PC-9 (cell line): Measurements from ENCODE around the gene ZBTB7C.

Experiments used
- EZH2 ChIP-seq: fragments of 200-600 bp; sonication (generic); IDR thresholded peaks from 2 replicates; pipeline ENCODE4 v1.8.0; 2017; ENCODE audit warnings: antibody characterized with exemption, low read depth
- TF ChIP-seq, protein P1 (sequence below): fragments of 200-600 bp; sonication (generic); conservative IDR thresholded peaks from 2 replicates; pipeline ENCODE4 v1.6.1; 2017; ENCODE audit warnings: mixed run types, antibody characterized with exemption, mild to moderate bottlenecking, moderate library complexity

GRCh38 chr18:48395646-48396045 lies 13.5 kb downstream of the ZBTB7C start:
- TF ChIP-seq EZH2, result no peak
- TF ChIP-seq, protein P1, sequence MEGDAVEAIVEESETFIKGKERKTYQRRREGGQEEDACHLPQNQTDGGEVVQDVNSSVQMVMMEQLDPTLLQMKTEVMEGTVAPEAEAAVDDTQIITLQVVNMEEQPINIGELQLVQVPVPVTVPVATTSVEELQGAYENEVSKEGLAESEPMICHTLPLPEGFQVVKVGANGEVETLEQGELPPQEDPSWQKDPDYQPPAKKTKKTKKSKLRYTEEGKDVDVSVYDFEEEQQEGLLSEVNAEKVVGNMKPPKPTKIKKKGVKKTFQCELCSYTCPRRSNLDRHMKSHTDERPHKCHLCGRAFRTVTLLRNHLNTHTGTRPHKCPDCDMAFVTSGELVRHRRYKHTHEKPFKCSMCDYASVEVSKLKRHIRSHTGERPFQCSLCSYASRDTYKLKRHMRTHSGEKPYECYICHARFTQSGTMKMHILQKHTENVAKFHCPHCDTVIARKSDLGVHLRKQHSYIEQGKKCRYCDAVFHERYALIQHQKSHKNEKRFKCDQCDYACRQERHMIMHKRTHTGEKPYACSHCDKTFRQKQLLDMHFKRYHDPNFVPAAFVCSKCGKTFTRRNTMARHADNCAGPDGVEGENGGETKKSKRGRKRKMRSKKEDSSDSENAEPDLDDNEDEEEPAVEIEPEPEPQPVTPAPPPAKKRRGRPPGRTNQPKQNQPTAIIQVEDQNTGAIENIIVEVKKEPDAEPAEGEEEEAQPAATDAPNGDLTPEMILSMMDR, result no peak
